NCI-H526 treated with DMSO at 0.1 percent for 48 hours (cell line): ENCODE measurements around the gene RACK1.

Experiments used
- DNase-seq: peaks from one replicate; lab custom pipeline; 2025; lab: John Stamatoyannopoulos, UW

Gene RACK1

GRCh38 chr5:181259974-181260719 is 16.4 kb upstream of the RACK1 start:
- DNase-seq, result no peak

DNA sequence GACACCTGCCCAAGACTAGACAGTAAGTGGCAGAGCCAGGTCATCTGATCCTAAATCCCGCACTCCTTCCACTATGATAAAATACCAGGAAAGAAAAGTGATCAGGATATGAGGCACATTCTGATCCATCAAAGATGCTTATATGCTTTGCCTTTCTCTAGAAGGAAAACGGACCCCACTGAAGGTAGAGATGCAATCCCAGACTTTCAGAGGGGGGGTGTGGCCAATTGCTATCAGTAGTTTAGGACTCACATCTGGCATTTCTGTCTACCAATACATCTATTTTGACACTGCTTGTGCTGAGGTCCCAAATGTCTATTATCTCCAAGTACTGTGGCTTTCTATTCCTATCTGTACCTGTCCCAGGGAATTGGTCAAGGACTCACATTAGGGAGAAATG is 15.6 kb upstream of the RACK1 start:
- DNase-seq, result no peak

GRCh38 chr5:181258576-181258975 is 14.9 kb upstream of the RACK1 start:
- no peak for DNase-seq

DNA sequence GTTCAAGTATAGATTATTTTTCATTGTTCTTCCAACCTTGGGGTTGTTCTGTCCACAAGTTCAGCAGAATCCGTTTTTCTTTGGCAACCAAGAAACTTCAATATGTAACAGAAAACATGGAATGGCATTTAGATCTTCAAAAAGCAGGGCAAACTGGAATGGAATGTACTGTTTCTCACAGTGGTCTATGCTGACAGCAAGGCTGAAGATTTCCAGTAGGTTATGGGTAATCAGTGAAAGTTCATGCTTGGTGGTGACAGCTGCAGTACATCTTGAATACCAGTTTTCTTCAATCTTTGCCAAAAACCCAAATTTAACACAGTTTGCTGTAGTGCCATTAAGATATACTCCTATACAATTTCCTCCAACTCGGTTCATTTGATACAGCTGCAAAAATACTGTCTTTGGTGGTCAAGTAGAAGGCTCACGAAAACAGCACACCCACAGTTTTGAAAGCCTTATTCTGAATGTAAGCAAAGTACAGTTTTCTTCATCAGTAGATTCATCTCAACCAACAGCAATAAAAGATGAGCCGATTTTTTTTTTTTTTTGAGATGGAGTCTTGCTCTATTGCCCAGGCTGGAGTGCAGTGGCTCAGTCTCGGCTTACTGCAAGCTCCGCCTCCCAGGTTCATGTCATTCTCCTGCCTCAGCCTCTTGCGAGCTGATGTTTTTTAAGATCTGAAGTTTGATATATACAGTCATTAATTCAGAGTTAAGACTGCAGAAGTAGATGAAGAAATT is 12.3 kb upstream of the RACK1 start:
- DNase-seq, result no peak

GRCh38 chr5:181255276-181255675 is 11.6 kb upstream of the RACK1 start:
- no peak for DNase-seq

- no peak for DNase-seq
These were observed 4.6 kb upstream of the RACK1 start for GRCh38 chr5:181248277-181248676.

GRCh38 chr5:181246276-181247049 is 2.8 kb upstream of the RACK1 start:
- no peak for DNase-seq

DNA sequence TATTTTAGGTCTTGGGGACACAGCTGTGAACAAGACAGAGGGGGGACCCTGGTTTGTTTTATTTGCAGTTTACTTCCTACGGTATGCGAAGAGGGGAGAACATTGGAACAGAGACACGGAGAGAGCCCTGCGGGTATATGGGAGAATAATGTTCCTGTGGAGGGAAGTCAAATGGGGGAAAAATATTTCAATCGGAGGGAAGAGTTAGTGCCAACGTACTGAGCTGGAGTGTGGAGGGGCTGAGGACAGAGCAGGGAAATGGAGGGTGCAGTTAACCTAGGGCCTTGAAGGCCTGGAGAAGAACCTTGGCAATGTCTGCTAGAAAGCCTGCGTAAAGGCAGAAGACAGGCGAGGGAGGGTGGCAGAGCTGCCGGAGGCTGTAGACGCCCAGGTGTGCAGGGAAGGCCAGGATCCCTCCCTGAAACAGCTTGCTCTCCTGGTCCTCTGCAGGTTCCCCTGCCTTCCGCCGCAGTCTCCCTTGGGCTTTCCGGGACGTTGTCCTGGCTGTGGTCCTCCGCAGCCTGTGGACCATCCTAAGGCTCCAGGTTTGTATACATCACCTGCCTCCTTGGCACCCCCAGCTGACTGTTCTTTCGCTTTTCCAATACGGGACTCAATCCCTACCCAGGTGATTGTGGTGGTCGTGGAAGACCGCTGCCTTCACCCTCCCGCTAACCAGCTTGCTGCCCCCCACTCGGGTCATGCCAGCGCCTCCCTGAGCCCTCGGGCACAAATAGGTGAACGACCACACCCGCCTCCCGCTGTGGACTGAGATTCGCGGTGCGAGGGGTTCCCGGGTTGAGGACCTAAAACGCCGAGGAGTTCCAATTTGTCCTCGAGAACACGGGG is 1.9 kb upstream of the RACK1 start:
- no peak for DNase-seq

DNA sequence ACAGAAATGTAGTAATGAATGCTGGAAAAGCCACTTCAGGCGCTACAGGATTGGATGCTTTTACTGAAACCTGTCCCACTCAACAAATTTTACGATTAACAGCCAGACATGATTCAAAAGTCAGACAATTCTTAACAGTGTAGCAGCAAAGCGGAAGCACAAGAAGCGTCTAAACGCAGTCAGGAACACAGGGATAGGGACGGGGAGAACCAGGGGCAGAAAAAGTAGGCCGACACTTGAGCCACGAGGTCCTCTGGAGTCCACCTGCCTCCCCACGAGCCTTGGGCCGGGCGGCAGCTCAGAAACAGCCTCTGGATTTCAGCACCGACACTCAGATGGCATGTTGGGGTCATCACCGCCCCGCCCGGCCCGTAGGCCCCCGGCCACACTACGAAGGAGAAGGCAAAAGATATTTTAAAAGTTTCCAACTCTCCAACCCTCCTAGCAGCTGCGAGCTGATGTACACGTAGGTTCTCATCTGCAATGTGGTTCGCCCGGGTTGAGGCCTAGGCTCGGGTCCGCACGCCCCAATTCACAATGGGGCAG is 615 bp downstream of the RACK1 start:
- no peak for DNase-seq

GRCh38 chr5:181242031-181242451 is 1.7 kb downstream of the RACK1 start:
- no peak for DNase-seq

DNA sequence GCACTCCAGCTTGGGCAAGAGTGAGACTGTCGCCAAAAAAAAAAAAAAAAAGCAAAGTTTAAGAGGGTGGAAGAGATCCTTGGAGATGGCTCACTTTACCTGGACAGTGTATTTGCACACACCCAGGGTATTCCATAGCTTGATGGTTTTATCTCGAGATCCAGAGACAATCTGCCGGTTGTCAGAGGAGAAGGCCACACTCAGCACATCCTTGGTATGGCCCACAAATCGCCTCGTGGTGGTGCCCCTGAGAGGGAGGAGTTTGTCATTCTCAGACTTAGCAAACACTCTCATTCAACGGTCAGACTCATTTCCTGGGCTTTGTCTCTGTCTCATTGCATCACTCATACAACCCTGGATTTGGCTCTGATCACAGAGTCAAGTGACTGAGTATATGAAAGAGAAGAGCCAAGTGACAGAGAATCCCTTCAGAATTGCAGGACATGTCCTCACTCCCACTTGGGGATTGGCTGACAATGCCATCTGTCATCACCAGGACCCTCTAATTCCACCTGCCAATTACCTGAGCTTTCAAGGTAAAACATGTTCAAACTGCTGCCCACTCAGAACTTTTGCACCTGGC is 2.2 kb downstream of the RACK1 start:
- no peak for DNase-seq

GRCh38 chr5:181239062-181239663 is 4.5 kb downstream of the RACK1 start:
- DNase-seq, result no peak

- no peak for DNase-seq
These were observed 5.8 kb downstream of the RACK1 start for GRCh38 chr5:181237729-181238385.

GRCh38 chr5:181236954-181237641 is 6.6 kb downstream of the RACK1 start:
- DNase-seq, result no peak

DNA sequence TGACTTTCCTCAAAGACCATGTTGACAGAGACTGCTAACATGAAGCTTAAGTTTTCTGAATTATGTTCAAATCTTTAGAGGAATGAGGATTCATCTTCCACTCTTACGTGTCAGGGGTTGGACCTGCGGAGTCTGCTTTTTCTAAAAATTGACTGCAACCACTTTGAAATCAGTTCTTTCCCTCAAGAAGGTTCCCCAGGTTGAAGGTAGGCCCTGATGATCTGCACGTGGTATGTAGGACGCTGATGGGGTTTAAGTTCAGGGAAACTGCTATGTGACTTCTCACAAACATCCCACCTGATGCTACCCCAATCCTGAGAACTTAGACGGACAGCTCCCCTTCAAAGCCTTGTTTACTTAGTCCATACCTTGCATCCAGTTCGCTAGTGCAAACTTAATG is 7.2 kb downstream of the RACK1 start:
- no peak for DNase-seq

DNA sequence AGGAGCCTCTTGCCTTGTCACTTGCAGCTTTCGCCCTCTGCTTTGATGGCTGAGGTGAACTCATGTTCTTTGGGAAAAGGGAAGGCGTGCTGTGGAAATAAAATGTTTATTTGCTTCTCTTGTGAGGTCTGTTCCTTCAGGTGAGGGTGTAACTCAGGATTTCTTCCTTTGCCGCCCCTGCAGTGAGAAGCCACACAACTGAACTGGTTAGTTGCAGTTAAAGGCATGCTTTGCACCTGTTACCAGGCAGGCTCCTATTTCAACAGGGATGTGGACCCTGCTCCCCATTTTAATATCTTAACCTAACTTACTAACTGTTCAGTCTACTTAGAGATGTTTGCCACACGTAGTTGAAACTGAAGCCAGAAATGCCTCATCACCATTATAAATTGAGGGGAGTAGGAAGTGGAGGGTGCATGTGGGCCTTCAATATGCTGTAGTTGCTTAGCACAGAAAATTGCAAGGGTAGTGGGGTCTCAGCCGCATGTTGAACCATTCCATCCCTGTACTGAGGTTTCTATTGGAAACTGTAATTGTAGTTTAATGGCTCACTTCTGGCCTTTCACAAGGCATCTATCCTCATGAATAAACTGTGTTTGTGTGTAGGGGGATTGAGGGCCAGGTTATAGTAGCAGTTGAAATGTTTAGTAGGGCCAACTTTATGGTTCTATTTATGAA is 7.9 kb downstream of the RACK1 start:
- no peak for DNase-seq

DNA sequence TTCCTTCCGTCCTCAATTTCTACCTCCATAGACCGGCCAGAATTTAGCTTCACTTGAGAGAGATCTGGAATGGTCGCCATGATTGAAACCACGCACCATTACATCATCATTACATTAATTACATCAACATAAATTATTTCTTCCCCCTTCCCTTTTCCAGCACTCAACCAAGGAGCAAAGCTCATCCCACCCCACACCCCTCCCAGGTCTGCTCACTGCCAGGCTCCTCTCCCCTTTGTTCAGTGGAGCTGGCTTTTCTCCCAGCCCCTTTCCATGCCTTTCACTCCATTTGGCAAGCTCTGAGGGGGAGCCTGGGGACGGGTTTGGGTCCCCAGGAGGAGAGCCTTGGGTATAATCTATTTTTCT is 8.4 kb downstream of the RACK1 start:
- DNase-seq, result no peak

- no peak for DNase-seq
These were observed 9.0 kb downstream of the RACK1 start for GRCh38 chr5:181234455-181235306.
